ENCODE data around the gene MCOLN1. TPM values are rescaled to one million over a fixed set of nuclear protein-coding genes. Genes with fewer than 3 reads are reported as not detected.
A peak's percentile ranks its signal among the peaks of the same experiment; 100 is the strongest.

MCOLN1 gene
- total and polyA plus RNA-seq, 8 donors, result 6.9 to 35.4 (median 10.3) TPM

GRCh38 chr19:7544626-7545025, 22.2 kb downstream of the MCOLN1 start:
- TF ChIP-seq CTCF (IDR thresholded peaks at IDR 0.05), result no peak
- DNase-seq, result no peak
- no peaks in the 10 kb centered on the region for H3K27me3 ChIP-seq
- peak in 2 of 4 donors; percentile 33 to 53 for ATAC-seq
- intact Hi-C loops (cut with DNase I), result loop anchor here in 1 of 3 donors (10.0 kb wide), 1 partner anchor 180 kb away; no protein-coding TSS in a partner anchor
- H3K36me3 ChIP-seq, result peaks cover 0 to 17% (median 5%) of the 10 kb centered on the region in 3 donors
- FAIRE-seq, result no peak
- H3K27ac ChIP-seq, result peak overlapping the region in 2 of 4 donors; percentile 28 to 54
- whole genome bisulfite sequencing, 2 donors, result 84 to 85% methylated on average over 3 of the region's 3 CpGs
- H3K4me1 ChIP-seq, result no peaks in the 10 kb centered on the region
- H3K4me3 ChIP-seq, result no peak overlapping the region
- H3K9me3 ChIP-seq, result no peaks in the 10 kb centered on the region

GRCh38 chr19:7545300-7545699, 22.9 kb downstream of the MCOLN1 start:
- FAIRE-seq (no peak), ATAC-seq (peak in 1 of 4 donors; percentile 29), DNase-seq (no peak)
- H3K4me1 ChIP-seq, result no peaks in the 10 kb centered on the region
- intact Hi-C loops (cut with DNase I), result loop anchor here in 1 of 3 donors (10.0 kb wide), 1 partner anchor 180 kb away; no protein-coding TSS in a partner anchor
- WGBS, 2 donors, result 89 to 92% methylated on average over 8 of the region's 8 CpGs
- H3K9me3 ChIP-seq, result no peaks in the 10 kb centered on the region
- H3K27me3 ChIP-seq, result no peaks in the 10 kb centered on the region
- peaks cover 0 to 14% (median 5%) of the 10 kb centered on the region in 3 donors for H3K36me3 ChIP-seq
- H3K27ac ChIP-seq, result no peak overlapping the region
- H3K4me3 ChIP-seq, result no peak overlapping the region
- no peak for TF ChIP-seq CTCF (IDR thresholded peaks at IDR 0.05)

- no peak for TF ChIP-seq CTCF (IDR thresholded peaks at IDR 0.05)
- no peak overlapping the region for H3K4me3 ChIP-seq
- H3K9me3 ChIP-seq, result no peaks in the 10 kb centered on the region
- peaks cover 0 to 8% (median 5%) of the 10 kb centered on the region in 3 donors for H3K36me3 ChIP-seq
- ATAC-seq (no peak), FAIRE-seq (no peak), DNase-seq (no peak)
- no peaks in the 10 kb centered on the region for H3K27me3 ChIP-seq
- no peak overlapping the region for H3K27ac ChIP-seq
- WGBS, 2 donors, result 91 to 100% methylated on average over 1 of the region's 1 CpG
- intact Hi-C loops (cut with DNase I), result loop anchor here in 1 of 3 donors (10.0 kb wide), 1 partner anchor 181 kb away; no protein-coding TSS in a partner anchor
- no peaks in the 10 kb centered on the region for H3K4me1 ChIP-seq
Observed at GRCh38 chr19:7545904-7546303, 23.5 kb downstream of the MCOLN1 start.

- intact Hi-C loops (cut with DNase I), result loop anchor here in 1 of 3 donors (10.0 kb wide), 1 partner anchor 182 kb away; no protein-coding TSS in a partner anchor
- 84 to 95% methylated on average over 3 of the region's 3 CpGs for WGBS, 2 donors
- no peak for FAIRE-seq
- ATAC-seq, result no peak
- Histone ChIP-seq H3K4me3 (no peak overlapping the region), H3K27ac (no peak overlapping the region), H3K36me3 (peaks cover 0 to 5% (median 4%) of the 10 kb centered on the region in 3 donors), H3K9me3 (no peaks in the 10 kb centered on the region), H3K4me1 (no peaks in the 10 kb centered on the region), H3K27me3 (no peaks in the 10 kb centered on the region)
- TF ChIP-seq CTCF (IDR thresholded peaks at IDR 0.05), result no peak
- DNase-seq, result no peak
Observed at GRCh38 chr19:7547159-7547558, 24.7 kb downstream of the MCOLN1 start.

GRCh38 chr19:7549429-7550148, 27.2 kb downstream of the MCOLN1 start:
- FAIRE-seq, result no peak
- Histone ChIP-seq H3K27ac (no peak overlapping the region), H3K9me3 (no peaks in the 10 kb centered on the region), H3K4me1 (no peaks in the 10 kb centered on the region), H3K36me3 (peaks cover 0 to 2% (median 0%) of the 10 kb centered on the region in 3 donors), H3K27me3 (no peaks in the 10 kb centered on the region), H3K4me3 (no peak overlapping the region)
- peak in 3 of 6 donors; percentile 22 to 75 (median 36) for DNase-seq
- WGBS, 2 donors, result 86 to 93% methylated on average over 33 to 36 of the region's 36 CpGs
- intact Hi-C loops (cut with DNase I), result loop anchor here in 1 of 3 donors (10.0 kb wide), 1 partner anchor 185 kb away; no protein-coding TSS in a partner anchor
- no peak for TF ChIP-seq CTCF (IDR thresholded peaks at IDR 0.05)
- no peak for ATAC-seq

All from pancreas (tissue), 10 donors.